H9 (cell line): ENCODE results near the gene PID1. TPM values are rescaled to one million over a fixed set of nuclear protein-coding genes. Genes with fewer than 3 reads are reported as not detected.
A peak's percentile ranks its signal among the peaks of the same experiment; 100 is the strongest.

Experiments
- DNase-seq: peaks from one replicate; pipeline ENCODE4 v3.0.0-alpha.2; 2017
- H2AFZ ChIP-seq: one replicate; pipeline ENCODE4 v1.6.1; 2013; ENCODE audit warnings: mild to moderate bottlenecking, low read length, control low read depth, moderate library complexity
- H2AK5ac ChIP-seq: 2 replicates; pipeline ENCODE4 v1.6.1; 2013; ENCODE audit warnings: low read length, control low read depth, mixed read lengths; ENCODE audit not compliant: insufficient read length
- H2BK120ac ChIP-seq: one replicate; pipeline ENCODE4 v1.6.1; 2013; ENCODE audit warnings: low read depth, mild to moderate bottlenecking, low read length, control low read depth, inconsistent platforms; ENCODE audit not compliant: poor library complexity, severe bottlenecking
- H2BK12ac ChIP-seq: 2 replicates; pipeline ENCODE4 v1.6.1; 2013; ENCODE audit warnings: low read length, control low read depth, mixed read lengths, low read depth; ENCODE audit not compliant: insufficient read length
- H2BK15ac ChIP-seq: 2 replicates; pipeline ENCODE4 v1.6.1; 2013; ENCODE audit warnings: low read depth, low read length, control low read depth
- H2BK20ac ChIP-seq: one replicate; pipeline ENCODE4 v1.6.1; 2013; ENCODE audit warnings: low read depth, mild to moderate bottlenecking, low read length, control low read depth, inconsistent platforms; ENCODE audit not compliant: poor library complexity, severe bottlenecking
- H2BK5ac ChIP-seq: 2 replicates; pipeline ENCODE4 v1.6.1; 2013; ENCODE audit warnings: low read length, control low read depth, mixed read lengths; ENCODE audit not compliant: insufficient read length
- H3K14ac ChIP-seq: 2 replicates; pipeline ENCODE4 v1.6.1; 2013; ENCODE audit warnings: low read length, control low read depth; ENCODE audit not compliant: insufficient read depth
- H3K18ac ChIP-seq: 2 replicates; pipeline ENCODE4 v1.6.1; 2013; ENCODE audit warnings: low read depth, mild to moderate bottlenecking, mixed read lengths, low read length, control low read depth; ENCODE audit not compliant: insufficient read length
- H3K23ac ChIP-seq: 2 replicates; pipeline ENCODE4 v1.6.1; 2013; ENCODE audit warnings: low read length, control low read depth, mixed read lengths, low read depth; ENCODE audit not compliant: insufficient read length
- H3K23me2 ChIP-seq: 2 replicates; pipeline ENCODE4 v1.6.1; 2013; ENCODE audit warnings: low read depth, mild to moderate bottlenecking, mixed read lengths, low read length, control low read depth; ENCODE audit not compliant: insufficient read length, poor library complexity, severe bottlenecking
- H3K27ac ChIP-seq: 2 replicates; pipeline ENCODE4 v1.5.1; 2013; ENCODE audit warnings: low read length, control low read depth, mixed read lengths, low read depth; ENCODE audit not compliant: insufficient read length
- H3K27me3 ChIP-seq: 2 replicates; pipeline ENCODE4 v1.6.1; 2013; ENCODE audit warnings: low read length, control low read depth, inconsistent platforms; ENCODE audit not compliant: insufficient read depth
- H3K4ac ChIP-seq: 2 replicates; pipeline ENCODE4 v1.6.1; 2013; ENCODE audit warnings: low read depth, mild to moderate bottlenecking, control low read depth, inconsistent platforms, low read length, moderate library complexity
- H3K4me1 ChIP-seq: 2 replicates; pipeline ENCODE4 v1.6.1; 2013; ENCODE audit warnings: low read length, control low read depth, inconsistent platforms; ENCODE audit not compliant: insufficient read depth
- H3K4me2 ChIP-seq: 2 replicates; pipeline ENCODE4 v1.6.1; 2013; ENCODE audit warnings: low read length, control low read depth, mixed read lengths; ENCODE audit not compliant: insufficient read length, insufficient read depth
- H3K56ac ChIP-seq: 2 replicates; pipeline ENCODE4 v1.6.1; 2013; ENCODE audit warnings: low read depth, mild to moderate bottlenecking, mixed read lengths, low read length, control low read depth; ENCODE audit not compliant: insufficient read length
- H3K79me1 ChIP-seq: 2 replicates; pipeline ENCODE4 v1.6.1; 2013; ENCODE audit warnings: low read depth, mild to moderate bottlenecking, moderate library complexity, low read length, control low read depth, inconsistent platforms; ENCODE audit not compliant: insufficient read depth, poor library complexity, severe bottlenecking
- H3K79me2 ChIP-seq: 2 replicates; pipeline ENCODE4 v1.6.1; 2013; ENCODE audit warnings: low read length, control low read depth, inconsistent platforms; ENCODE audit not compliant: insufficient read depth
- H3K9ac ChIP-seq: 2 replicates; pipeline ENCODE4 v1.6.1; 2013; ENCODE audit warnings: low read length, control low read depth, mixed read lengths; ENCODE audit not compliant: insufficient read length; ENCODE audit errors: extremely low read depth
- H3K9me3 ChIP-seq: one replicate; pipeline ENCODE4 v1.6.1; 2013; ENCODE audit warnings: low read depth, low read length, inconsistent platforms; ENCODE audit not compliant: control insufficient read depth
- H3T11ph ChIP-seq: one replicate; pipeline ENCODE4 v1.6.1; 2013; ENCODE audit warnings: mild to moderate bottlenecking, low read length, control low read depth, inconsistent platforms
- H4K20me1 ChIP-seq: one replicate; pipeline ENCODE4 v1.6.1; 2013; ENCODE audit not compliant: control insufficient read depth, insufficient read length, insufficient read depth
- H4K5ac ChIP-seq: 2 replicates; pipeline ENCODE4 v1.6.1; 2013; ENCODE audit warnings: low read depth, mild to moderate bottlenecking, mixed read lengths, low read length, control low read depth; ENCODE audit not compliant: insufficient read length
- H4K8ac ChIP-seq: replicated peaks from 2 replicates; pipeline ENCODE4 v1.6.1; 2013; ENCODE audit warnings: low read length, control low read depth, mixed read lengths, low read depth; ENCODE audit not compliant: insufficient read length
- H4K91ac ChIP-seq: 2 replicates; pipeline ENCODE4 v1.6.1; 2013; ENCODE audit warnings: low read depth, mild to moderate bottlenecking, moderate library complexity, mixed read lengths, low read length, control low read depth; ENCODE audit not compliant: insufficient read length
- H3K27ac Mint-ChIP-seq, 3 experiments: 2 replicates in 2 of 3; 3 replicates in 1 of 3; pipeline ENCODE4 v1.8.0; 2020 to 2021; ENCODE audit warnings: mixed read lengths in 3 of 3, mild to moderate bottlenecking in 1 of 3, moderate library complexity in 1 of 3
- H3K27me3 Mint-ChIP-seq: 2 replicates; pipeline ENCODE4 v1.8.0; 2021; ENCODE audit warnings: low read depth, mild to moderate bottlenecking, moderate library complexity, mixed read lengths
- H3K36me3 Mint-ChIP-seq, 3 experiments: 2 replicates in 2 of 3; 3 replicates in 1 of 3; pipeline ENCODE4 v1.8.0; 2020 to 2021; ENCODE audit warnings: low read depth in 3 of 3, mixed read lengths in 3 of 3; ENCODE audit not compliant: insufficient read depth in 1 of 3
- H3K4me1 Mint-ChIP-seq, 2 experiments: 2 replicates each; pipeline ENCODE4 v1.8.0; 2020; ENCODE audit warnings: mixed read lengths in 2 of 2
- H3K4me3 Mint-ChIP-seq, 2 experiments: 2 replicates in 1 of 2; 3 replicates in 1 of 2; pipeline ENCODE4 v1.8.0; 2020 to 2021; ENCODE audit warnings: mild to moderate bottlenecking in 2 of 2, mixed read lengths in 2 of 2, moderate library complexity in 1 of 2
- H3K9me3 Mint-ChIP-seq, 2 experiments: 2 replicates in 1 of 2; 3 replicates in 1 of 2; pipeline ENCODE4 v1.8.0; 2020; ENCODE audit warnings: mild to moderate bottlenecking in 2 of 2, mixed read lengths in 2 of 2, moderate library complexity in 1 of 2
- WGBS: extraction: QIAGEN DNeasy Blood & Tissue Kit; methylation state at CpG from one replicate; pipeline ENCODE4 v1.1.7; 2013; ENCODE audit warnings: missing lambda C conversion rate, low lambda C conversion rate, mixed read lengths; ENCODE audit not compliant: insufficient read length; ENCODE audit errors: extremely low coverage; 5-methylcytosine and 5-hydroxymethylcytosine counted together
- total RNA-seq: library from RNA; stranded (reverse); gene quantifications from 2 replicates; pipeline ENCODE4 v1.2.1, GENCODE V29; 2021
- TF ChIP-seq, protein P1 (sequence below): fragments of 200-600 bp; sonication (generic); conservative IDR thresholded peaks from 3 replicates; pipeline ENCODE4 v1.8.0; 2021; ENCODE audit warnings: antibody characterized with exemption, mild to moderate bottlenecking

PID1 gene
- total RNA-seq, 1 experiment from 2014 or later = 1.4 TPM

DNA sequence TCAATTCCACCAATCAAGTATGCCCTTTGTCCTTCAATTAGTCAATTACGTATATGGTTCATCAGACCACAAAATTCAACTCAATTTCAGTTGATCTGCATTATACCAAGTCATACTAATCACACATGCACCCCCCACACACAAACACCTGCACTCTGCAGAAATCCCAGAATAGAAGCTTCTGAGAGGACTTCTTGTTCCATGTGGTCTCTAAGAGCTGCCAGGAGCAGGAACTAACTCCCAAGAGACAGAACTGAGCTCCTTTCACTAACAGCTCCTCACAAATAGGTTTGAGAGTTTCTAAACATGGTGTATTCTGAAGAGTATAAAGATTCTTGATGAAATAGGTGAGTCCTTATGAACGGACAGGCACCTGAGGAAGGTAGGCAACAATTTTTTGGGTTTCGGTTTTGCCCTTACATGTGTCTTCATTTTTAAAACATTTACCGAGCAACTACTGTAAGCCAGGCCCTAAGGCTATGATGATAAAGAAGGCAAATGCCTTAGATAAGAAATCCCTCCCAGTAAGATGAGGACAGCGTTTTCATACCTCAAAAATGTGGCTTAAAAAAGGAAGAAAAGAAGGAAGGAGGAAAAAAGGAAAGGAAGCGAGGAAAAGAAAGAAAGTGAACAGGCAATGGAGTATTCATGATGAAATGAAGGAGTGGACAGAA, 183.1 kb downstream of the PID1 start:
- H3K79me2 ChIP-seq = no peaks in the 10 kb centered on the region
- no peaks in the 10 kb centered on the region for H3K27me3 ChIP-seq
- no peak overlapping the region for H2AFZ ChIP-seq
- H3K27ac ChIP-seq = no peak overlapping the region
- H2BK12ac ChIP-seq = no peak overlapping the region
- H4K20me1 ChIP-seq = no peaks in the 10 kb centered on the region
- no peak overlapping the region for H4K5ac ChIP-seq
- Mint-ChIP-seq H3K27me3 (no peaks in the 10 kb centered on the region), H3K9me3 (no peaks in the 10 kb centered on the region), H3K36me3 (no peaks in the 10 kb centered on the region), H3K27ac (peak overlapping the region in 1 of 3 experiments; percentile 1; a peak in 1 of 7 replicates), H3K4me1 (peaks cover 0 to 7% of the 10 kb centered on the region in 2 experiments; a peak in 3 of 4 replicates), H3K4me3 (no peak overlapping the region)
- no peak overlapping the region for H3K56ac ChIP-seq
- DNase-seq = no peak
- H3K4me2 ChIP-seq = no peak overlapping the region
- no peak overlapping the region for H3T11ph ChIP-seq
- WGBS = no CpG with 5 or more reads among the region's 6 CpGs
- no peak overlapping the region for H2BK5ac ChIP-seq
- TF ChIP-seq, protein P1, sequence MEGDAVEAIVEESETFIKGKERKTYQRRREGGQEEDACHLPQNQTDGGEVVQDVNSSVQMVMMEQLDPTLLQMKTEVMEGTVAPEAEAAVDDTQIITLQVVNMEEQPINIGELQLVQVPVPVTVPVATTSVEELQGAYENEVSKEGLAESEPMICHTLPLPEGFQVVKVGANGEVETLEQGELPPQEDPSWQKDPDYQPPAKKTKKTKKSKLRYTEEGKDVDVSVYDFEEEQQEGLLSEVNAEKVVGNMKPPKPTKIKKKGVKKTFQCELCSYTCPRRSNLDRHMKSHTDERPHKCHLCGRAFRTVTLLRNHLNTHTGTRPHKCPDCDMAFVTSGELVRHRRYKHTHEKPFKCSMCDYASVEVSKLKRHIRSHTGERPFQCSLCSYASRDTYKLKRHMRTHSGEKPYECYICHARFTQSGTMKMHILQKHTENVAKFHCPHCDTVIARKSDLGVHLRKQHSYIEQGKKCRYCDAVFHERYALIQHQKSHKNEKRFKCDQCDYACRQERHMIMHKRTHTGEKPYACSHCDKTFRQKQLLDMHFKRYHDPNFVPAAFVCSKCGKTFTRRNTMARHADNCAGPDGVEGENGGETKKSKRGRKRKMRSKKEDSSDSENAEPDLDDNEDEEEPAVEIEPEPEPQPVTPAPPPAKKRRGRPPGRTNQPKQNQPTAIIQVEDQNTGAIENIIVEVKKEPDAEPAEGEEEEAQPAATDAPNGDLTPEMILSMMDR = no peak
- no peak overlapping the region for H3K23ac ChIP-seq
- no peak overlapping the region for H2AK5ac ChIP-seq
- H4K8ac ChIP-seq = no peak overlapping the region
- H3K14ac ChIP-seq = no peak overlapping the region
- no peak overlapping the region for H2BK20ac ChIP-seq
- no peak overlapping the region for H3K4ac ChIP-seq
- no peaks in the 10 kb centered on the region for H3K79me1 ChIP-seq
- H3K9ac ChIP-seq = no peak overlapping the region
- H3K18ac ChIP-seq = no peak overlapping the region
- no peak overlapping the region for H4K91ac ChIP-seq
- H3K23me2 ChIP-seq = no peaks in the 10 kb centered on the region
- no peaks in the 10 kb centered on the region for H3K4me1 ChIP-seq
- H2BK120ac ChIP-seq = no peak overlapping the region
- H3K9me3 ChIP-seq = no peaks in the 10 kb centered on the region
- H2BK15ac ChIP-seq = no peak overlapping the region
